Left lung (tissue), 10 donors: ENCODE measurements around the gene RBM42. TPM values are rescaled to one million over a fixed set of nuclear protein-coding genes. Genes with fewer than 3 reads are reported as not detected.

Experiments
- ATAC-seq: fragments of 200-7000 bp; cut with Tn5 transposase; one replicate; pipeline ENCODE4 v1.9.1; 2020; ENCODE audit warnings: moderate library complexity
- DNase-seq, 4 donors: peaks; one replicate each; pipeline ENCODE4 v3.0.0-alpha.2; 2013 to 2020
- H3K27ac ChIP-seq, 2 donors: fragments of 200-600 bp; sonication (generic) in 1 of 2; one replicate each; pipeline versions ENCODE4 v1.5.0 to v1.8.0; 2020 to 2021
- H3K27me3 ChIP-seq, 2 donors: fragments of 200-600 bp; sonication (generic) in 1 of 2; one replicate each; pipeline versions ENCODE4 v1.5.0 to v1.8.0; 2020 to 2021
- H3K36me3 ChIP-seq, 2 donors: fragments of 200-600 bp; sonication (generic) in 1 of 2; one replicate each; pipeline versions ENCODE4 v1.5.0 to v1.8.0; 2020 to 2021
- H3K4me1 ChIP-seq, 2 donors: fragments of 200-600 bp; one replicate each; pipeline ENCODE4 v1.8.0; 2021
- H3K4me3 ChIP-seq, 2 donors: fragments of 200-600 bp; sonication (generic) in 1 of 2; one replicate each; pipeline versions ENCODE4 v1.5.0 to v1.8.0; 2020 to 2021; ENCODE audit warnings: mild to moderate bottlenecking in 1 of 2
- H3K9me3 ChIP-seq, 2 donors: fragments of 200-600 bp; sonication (generic) in 1 of 2; one replicate each; pipeline versions ENCODE4 v1.5.0 to v1.8.0; 2020 to 2021
- CTCF ChIP-seq, 2 donors: fragments of 200-600 bp; sonication (generic) in 1 of 2; IDR thresholded peaks; one replicate each; pipeline versions ENCODE4 v1.5.0 to v1.8.0; 2021; ENCODE audit warnings: antibody characterized with exemption in 2 of 2
- intact Hi-C, 2 donors: fragments of 100-400 bp; cut with DNase I; formaldehyde crosslinking; loops; one replicate each; pipeline versions ENCODE4 v1.11.2 to v1.14.2; 2022
- polyA plus RNA-seq, 6 donors: library from polyadenylated mRNA; unstranded; fragments of 120-200 nt; gene quantifications; one replicate each; pipeline ENCODE4 v1.2.1, GENCODE V29; 2013; ENCODE audit not compliant: insufficient read length in 6 of 6
- total RNA-seq, 2 donors: library from RNA; stranded (reverse); fragmentation: NEBNext Ultra II Directional; extraction: Animal tissue kit (Norgen Biotek cat#: 25700); gene quantifications; one replicate each; pipeline ENCODE4 v1.2.1, GENCODE V29; 2021
- donor health status: DM: no; HTN: yes; CAD: no.
- donor health status: DM: no; HTN: no; CAD: no.

The RBM42 gene
- total and polyA plus RNA-seq, 8 donors, result 48.4 to 67.0 (median 61.0) TPM

GRCh38 chr19:35669566-35669965 is 40.7 kb downstream of the RBM42 start:
- peaks cover 0 to 2% of the 10 kb centered on the region in 2 donors for H3K36me3 ChIP-seq
- H3K4me3 ChIP-seq, result no peak overlapping the region

DNA sequence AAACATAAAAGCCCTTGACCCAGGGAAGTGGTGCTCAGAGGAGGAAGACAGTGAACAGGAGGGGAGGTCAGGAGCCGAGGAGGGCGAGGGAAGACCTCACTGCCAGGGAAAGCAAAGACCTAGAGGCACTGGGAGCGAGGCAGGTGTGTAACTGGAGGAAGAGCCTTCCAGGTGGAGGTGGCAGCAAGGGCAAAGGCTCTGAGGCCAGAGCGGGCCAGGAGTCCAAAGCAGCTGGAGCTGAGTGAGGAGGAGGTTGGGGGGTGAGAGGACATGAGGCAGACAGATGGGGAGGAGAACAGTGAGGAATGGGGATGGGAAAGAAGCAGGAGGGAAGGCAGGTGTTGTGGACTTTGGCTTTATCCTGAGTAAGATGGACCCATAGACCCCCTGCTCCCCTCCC is 41.1 kb downstream of the RBM42 start:
- Histone ChIP-seq H3K36me3 (no peaks in the 10 kb centered on the region), H3K27me3 (peaks cover 9 to 41% of the 10 kb centered on the region in 2 donors), H3K4me3 (no peak overlapping the region), H3K9me3 (no peaks in the 10 kb centered on the region), H3K27ac (no peak overlapping the region), H3K4me1 (peaks cover 0 to 9% of the 10 kb centered on the region in 2 donors)
- TF ChIP-seq CTCF (IDR thresholded peaks at IDR 0.05), result no peak
- DNase-seq (peak in 1 of 4 donors; percentile 53), ATAC-seq (no peak)
- intact Hi-C loops, result no loop called here

More at GRCh38 chr19:35669566-35669965, 40.7 kb downstream of the RBM42 start:
- DNase-seq, result no peak
- no peak for ATAC-seq
- H3K9me3 ChIP-seq, result no peaks in the 10 kb centered on the region
- H3K27ac ChIP-seq, result no peak overlapping the region
- H3K4me1 ChIP-seq, result peaks cover 0 to 9% of the 10 kb centered on the region in 2 donors
- peaks cover 9 to 37% of the 10 kb centered on the region in 2 donors for H3K27me3 ChIP-seq
- TF ChIP-seq CTCF (IDR thresholded peaks at IDR 0.05), result no peak
- intact Hi-C loops, result no loop called here

GRCh38 chr19:35670686-35671085 is 41.9 kb downstream of the RBM42 start:
- Histone ChIP-seq H3K36me3 (no peaks in the 10 kb centered on the region), H3K4me1 (peaks cover 0 to 9% of the 10 kb centered on the region in 2 donors), H3K27me3 (peaks cover 9 to 48% of the 10 kb centered on the region in 2 donors), H3K9me3 (no peaks in the 10 kb centered on the region), H3K27ac (no peak overlapping the region), H3K4me3 (no peak overlapping the region)
- ATAC-seq, result no peak
- no peak for TF ChIP-seq CTCF (IDR thresholded peaks at IDR 0.05)
- peak in 1 of 4 donors; percentile 0 for DNase-seq
- intact Hi-C loops, result no loop called here

DNA sequence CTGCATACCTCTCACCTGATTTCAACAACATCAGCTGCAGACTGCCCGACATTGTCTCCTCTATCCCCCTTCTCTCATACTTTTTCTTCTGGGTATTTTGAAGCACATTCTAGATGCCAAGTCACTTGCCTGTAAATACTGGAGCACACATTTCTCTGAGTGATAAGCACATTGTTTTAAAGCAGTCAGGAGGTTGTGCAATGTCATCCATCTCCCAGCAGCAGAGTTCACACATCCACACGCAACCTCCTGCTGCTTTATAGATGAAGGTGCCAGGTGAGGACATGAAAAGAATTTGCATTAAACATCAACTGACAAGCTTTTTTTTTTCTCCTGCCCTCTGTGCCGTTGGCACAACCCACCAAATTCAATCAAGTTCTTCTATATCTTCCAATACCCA is 43.0 kb downstream of the RBM42 start:
- peaks cover 0 to 9% of the 10 kb centered on the region in 2 donors for H3K4me1 ChIP-seq
- no peaks in the 10 kb centered on the region for H3K36me3 ChIP-seq
- no peaks in the 10 kb centered on the region for H3K9me3 ChIP-seq
- peaks cover 9 to 58% of the 10 kb centered on the region in 2 donors for H3K27me3 ChIP-seq
- ATAC-seq (no peak), DNase-seq (no peak)
- intact Hi-C loops, result no loop called here
- H3K4me3 ChIP-seq, result no peak overlapping the region
- no peak for TF ChIP-seq CTCF (IDR thresholded peaks at IDR 0.05)
- H3K27ac ChIP-seq, result no peak overlapping the region

GRCh38 chr19:35673121-35673804 is 44.4 kb downstream of the RBM42 start:
- ATAC-seq (peak; percentile 88), DNase-seq (peak in 1 of 4 donors; percentile 79)
- H3K4me1 ChIP-seq, result peaks cover 0 to 9% of the 10 kb centered on the region in 2 donors
- intact Hi-C loops, result no loop called here
- no peaks in the 10 kb centered on the region for H3K9me3 ChIP-seq
- no peak for TF ChIP-seq CTCF (IDR thresholded peaks at IDR 0.05)
- peak overlapping the region; percentile 4 to 12 for H3K4me3 ChIP-seq
- H3K27ac ChIP-seq, result no peak overlapping the region
- H3K27me3 ChIP-seq, result peaks cover 9 to 70% of the 10 kb centered on the region in 2 donors
- H3K36me3 ChIP-seq, result no peaks in the 10 kb centered on the region
